IMR-90 (cell line): ENCODE results near the gene CCL27. TPM values are rescaled to one million over a fixed set of nuclear protein-coding genes. Genes with fewer than 3 reads are reported as not detected.

ENCODE experiments used
- ATAC-seq: fragments of 200-7000 bp; cut with Tn5 transposase; 2 replicates; pipeline ENCODE4 v1.9.1; 2020; ENCODE audit warnings: low read depth, mild to moderate bottlenecking, moderate library complexity
- BruUV-seq: library from RNA; stranded (reverse); fragments of 400-500 nt; replicated peaks from 2 replicates; lab custom pipeline; 2021; lab: Mats Ljungman, UMichigan
- CTCF ChIA-PET: fragments of 300-600 bp; formaldehyde crosslinking; extraction: SDS; loops from one replicate; lab custom pipeline; 2021; ENCODE audit warnings: antibody characterized with exemption; lab: Yijun Ruan, JAX
- POLR2A ChIA-PET: fragments of 300-600 bp; sonication (Branson Sonifier 250); formaldehyde crosslinking; loops from one replicate; lab custom pipeline; 2022; ENCODE audit warnings: antibody characterized with exemption; ENCODE audit not compliant: unreplicated experiment; lab: Charles Lee
- DNase-seq: peaks from one replicate; pipeline ENCODE4 v3.0.0; 2013
- H2AFZ ChIP-seq: replicated peaks from 2 replicates; pipeline ENCODE3; 2013; ENCODE audit warnings: low read length, mild to moderate bottlenecking; ENCODE audit not compliant: poor library complexity
- H2AK5ac ChIP-seq: 2 replicates; pipeline ENCODE4 v1.6.1; 2013; ENCODE audit warnings: low read depth, low read length, inconsistent platforms
- H2AK9ac ChIP-seq: replicated peaks from 2 replicates; pipeline ENCODE3; 2013; ENCODE audit warnings: mild to moderate bottlenecking, low read depth, low read length, moderate library complexity; ENCODE audit not compliant: poor library complexity
- H2BK120ac ChIP-seq: 2 replicates; pipeline ENCODE4 v1.6.1; 2013; ENCODE audit warnings: low read depth, low read length, inconsistent platforms
- H2BK15ac ChIP-seq: 3 replicates; pipeline ENCODE4 v1.6.1; 2013; ENCODE audit warnings: low read depth, low read length, inconsistent platforms
- H2BK20ac ChIP-seq: 2 replicates; pipeline ENCODE4 v1.6.1; 2013; ENCODE audit warnings: low read depth, mild to moderate bottlenecking, inconsistent platforms, low read length, moderate library complexity
- H2BK5ac ChIP-seq: 2 replicates; pipeline ENCODE4 v1.6.1; 2013; ENCODE audit warnings: mild to moderate bottlenecking, low read depth, low read length, inconsistent platforms; ENCODE audit not compliant: poor library complexity, severe bottlenecking
- H3K14ac ChIP-seq: replicated peaks from 2 replicates; pipeline ENCODE4 v1.6.1; 2013; ENCODE audit warnings: low read depth, low read length, inconsistent platforms
- H3K18ac ChIP-seq: 2 replicates; pipeline ENCODE4 v1.6.1; 2013; ENCODE audit warnings: low read depth, low read length, control low read depth
- H3K23ac ChIP-seq: 2 replicates; pipeline ENCODE4 v1.6.1; 2013; ENCODE audit warnings: low read depth, low read length, inconsistent platforms
- H3K27ac ChIP-seq: 2 replicates; pipeline ENCODE4 v1.5.1; 2013; ENCODE audit warnings: mild to moderate bottlenecking, control low read depth, low read length; ENCODE audit not compliant: insufficient read depth
- H3K27me3 ChIP-seq: 2 replicates; pipeline ENCODE4 v1.6.1; 2013; ENCODE audit warnings: low read length; ENCODE audit not compliant: control insufficient read depth, insufficient read depth
- H3K36me3 ChIP-seq: 2 replicates; pipeline ENCODE4 v1.6.1; 2013; ENCODE audit warnings: low read length, mixed read lengths; ENCODE audit not compliant: control insufficient read depth, insufficient read depth
- H3K4ac ChIP-seq: 2 replicates; pipeline ENCODE4 v1.6.1; 2013; ENCODE audit warnings: low read depth, low read length, inconsistent platforms
- H3K4me1 ChIP-seq: 2 replicates; pipeline ENCODE4 v1.6.1; 2013; ENCODE audit warnings: low read length, mixed read lengths; ENCODE audit not compliant: control insufficient read depth, insufficient read depth
- H3K4me2 ChIP-seq: 2 replicates; pipeline ENCODE4 v1.6.1; 2013; ENCODE audit warnings: low read depth, mild to moderate bottlenecking, control low read depth, low read length, moderate library complexity
- H3K4me3 ChIP-seq: 2 replicates; pipeline ENCODE4 v1.5.1; 2013; ENCODE audit warnings: low read depth, mild to moderate bottlenecking, control low read depth, low read length, moderate library complexity; ENCODE audit not compliant: insufficient read depth
- H3K56ac ChIP-seq: 2 replicates; pipeline ENCODE4 v1.6.1; 2013; ENCODE audit warnings: low read length, inconsistent platforms; ENCODE audit not compliant: insufficient read depth; ENCODE audit errors: extremely low read depth
- H3K79me1 ChIP-seq, 2 experiments: 2 replicates each; pipeline ENCODE4 v1.6.1; 2013; ENCODE audit warnings: low read length in 2 of 2, inconsistent platforms in 1 of 2, low read depth in 1 of 2
- H3K9ac ChIP-seq: 2 replicates; pipeline ENCODE4 v1.6.1; 2013; ENCODE audit warnings: low read depth, low read length, control low read depth
- H3K9me1 ChIP-seq: 2 replicates; pipeline ENCODE4 v1.6.1; 2013; ENCODE audit warnings: low read length, inconsistent platforms; ENCODE audit not compliant: insufficient read depth
- H3K9me3 ChIP-seq: 2 replicates; pipeline ENCODE4 v1.6.1; 2013; ENCODE audit warnings: low read length; ENCODE audit not compliant: control insufficient read depth, insufficient read depth
- H4K20me1 ChIP-seq: 2 replicates; pipeline ENCODE4 v1.6.1; 2013; ENCODE audit warnings: low read length, inconsistent platforms; ENCODE audit not compliant: insufficient read depth
- H4K5ac ChIP-seq: 2 replicates; pipeline ENCODE4 v1.6.1; 2013; ENCODE audit warnings: mild to moderate bottlenecking, low read depth, low read length, control low read depth
- H4K8ac ChIP-seq, 2 experiments: 2 replicates each; pipeline ENCODE4 v1.6.1; 2013; ENCODE audit warnings: low read depth in 2 of 2, low read length in 2 of 2, control low read depth in 1 of 2, inconsistent platforms in 1 of 2
- H4K91ac ChIP-seq: 2 replicates; pipeline ENCODE4 v1.6.1; 2013; ENCODE audit warnings: low read depth, low read length, inconsistent platforms; ENCODE audit not compliant: insufficient read depth
- CHD1 ChIP-seq: IDR thresholded peaks from 2 replicates; pipeline ENCODE4 v1.6.1; 2012; ENCODE audit warnings: low read depth, low read length, improper control_type of control experiment
- CTCF ChIP-seq: conservative IDR thresholded peaks from 2 replicates; pipeline ENCODE4 v1.5.1; 2012; ENCODE audit warnings: mild to moderate bottlenecking, low read depth, low read length, improper control_type of control experiment
- ELK1 ChIP-seq: fragments of 150-350 bp; IDR thresholded peaks from 2 replicates; pipeline ENCODE4 v1.6.1; 2016; ENCODE audit warnings: low read depth, mild to moderate bottlenecking, low read length, moderate library complexity, borderline replicate concordance
- FOS ChIP-seq: fragments of 150-350 bp; IDR thresholded peaks from 2 replicates; pipeline ENCODE4 v1.6.1; 2016; ENCODE audit warnings: low read depth, low read length
- MAFK ChIP-seq: IDR thresholded peaks from 2 replicates; pipeline ENCODE4 v1.6.1; 2012; ENCODE audit warnings: low read depth, low read length, improper control_type of control experiment
- POLR2A ChIP-seq: IDR thresholded peaks from 2 replicates; pipeline ENCODE4 v1.6.1; 2012; ENCODE audit warnings: mild to moderate bottlenecking, low read depth, low read length
- USF2 ChIP-seq: fragments of 150-350 bp; IDR thresholded peaks from 2 replicates; pipeline ENCODE4 v1.6.1; 2017; ENCODE audit warnings: mild to moderate bottlenecking, antibody characterized with exemption, low read length, low read depth
- dilution Hi-C: fragments of 300-500 bp; cut with HindIII; formaldehyde crosslinking; loops from one replicate; pipeline ENCODE4 v1.14.3; 2018; ENCODE audit warnings: low sequenced_read_pairs; ENCODE audit not compliant: unreplicated experiment
- in situ Hi-C: fragments of 300-500 bp; cut with MboI; formaldehyde crosslinking; loops from 3 replicates; pipeline ENCODE4 v1.14.3; 2019; ENCODE audit warnings: low sequenced_read_pairs, inconsistent platforms, mixed read lengths
- intact Hi-C: fragments of 100-400 bp; cut with micrococcal nuclease; formaldehyde crosslinking; loops from 2 replicates; pipeline ENCODE4 v1.10.0; 2022
- polyA plus RNA-seq, 3 experiments: library from polyadenylated mRNA; depleted of rRNA; stranded (reverse); fragments of >200 nt; gene quantifications; 2 replicates each; pipeline ENCODE4 v1.2.3, GENCODE V29; 2012; ENCODE audit warnings: low replicate concordance in 1 of 3
- total RNA-seq: library from RNA; depleted of rRNA; stranded (reverse); fragments of >200 nt; gene quantifications from 2 replicates; pipeline ENCODE4 v1.2.3, GENCODE V29; 2012

CCL27 gene
- total and polyA plus RNA-seq, 2 of the 4 experiments (the other 2 are of a cell fraction): 0.18 to 0.26 TPM

DNA sequence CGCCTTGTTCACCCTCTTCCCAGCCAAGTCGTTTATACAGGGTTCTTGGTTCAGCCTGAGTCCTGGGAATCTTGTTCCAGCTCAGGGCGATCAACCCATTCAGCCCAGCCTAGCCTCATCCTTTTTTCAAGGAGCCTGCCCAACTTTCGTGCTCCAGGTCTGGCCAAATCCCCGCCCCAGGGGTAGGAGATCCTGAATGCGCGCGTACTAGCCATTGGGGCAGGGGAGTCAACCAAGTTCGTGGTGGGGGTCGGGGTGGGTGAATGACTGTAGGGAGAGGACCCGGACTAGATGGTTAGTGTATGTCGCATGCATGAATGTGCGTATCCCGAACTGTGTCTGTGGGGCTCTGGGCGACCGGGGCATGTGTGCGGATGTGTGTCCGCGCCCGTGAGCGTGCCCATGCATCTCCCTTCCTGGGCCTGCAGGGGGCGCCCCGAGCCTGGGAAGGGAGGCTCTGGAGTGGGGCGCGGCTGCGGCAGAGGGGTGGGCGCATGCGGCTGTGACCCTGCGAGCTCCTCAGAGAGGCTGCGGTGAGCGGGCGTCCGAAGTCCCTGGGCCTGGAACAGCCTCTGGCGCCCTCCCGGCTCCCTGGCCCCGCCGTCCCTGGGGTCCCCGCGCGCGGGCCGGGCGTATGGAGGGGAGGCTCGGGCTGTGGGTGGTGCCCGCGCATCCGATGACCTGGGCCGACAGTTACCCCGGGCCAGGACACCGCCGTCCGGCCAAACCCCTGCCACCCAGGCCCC, 38.7 kb upstream of the CCL27 start (continued):
- TF ChIP-seq USF2: no peak

GRCh38 chr9:34694811-34695210, 32.4 kb upstream of the CCL27 start:
- Histone ChIP-seq H3K9me1 (0 out of 2 replicates have a peak, but pooled peaks cover 4% of the 10 kb centered on the region), H3K27ac (no peak overlapping the region), H3K36me3 (no peaks in the 10 kb centered on the region), H3K56ac (no peak overlapping the region), H2BK20ac (no peak overlapping the region), H3K27me3 (peaks cover 2% of the 10 kb centered on the region), H2BK15ac (no peak overlapping the region), H4K91ac (no peak overlapping the region), H3K4me3 (no peak overlapping the region), H3K4me1 (no peaks in the 10 kb centered on the region), H2AK9ac (no peak overlapping the region), H3K4ac (no peak overlapping the region), H2AFZ (no peak overlapping the region), H3K18ac (no peak overlapping the region), H4K20me1 (no peaks in the 10 kb centered on the region), H2BK5ac (no peak overlapping the region), H3K79me1 (no peaks in the 10 kb centered on the region), H3K4me2 (no peak overlapping the region), H3K9ac (no peak overlapping the region), H2BK120ac (no peak overlapping the region), H2AK5ac (no peak overlapping the region), H4K5ac (no peak overlapping the region), H3K23ac (no peak overlapping the region), H3K14ac (no peak overlapping the region), H3K9me3 (no peaks in the 10 kb centered on the region), H4K8ac (no peak overlapping the region)
- in situ Hi-C loops: no loop called here
- DNase-seq (no peak), ATAC-seq (no peak)
- dilution Hi-C loops: no loop called here
- TF ChIP-seq POLR2A: no peak
- no peak for TF ChIP-seq MAFK
- no peak for TF ChIP-seq CTCF
- no peak for TF ChIP-seq CHD1
- no peak for TF ChIP-seq FOS
- TF ChIP-seq ELK1: no peak
- intact Hi-C loops: no loop called here
- POLR2A ChIA-PET: no interaction called here
- CTCF ChIA-PET: no interaction called here
- no TSS peak for BruUV-seq
